NCI-H460 (cell line): Measurements from ENCODE around the gene IL1RAPL1. TPM values are rescaled to one million over a fixed set of nuclear protein-coding genes. Genes with fewer than 3 reads are reported as not detected.

Experiments used
- DNase-seq: peaks from one replicate; pipeline ENCODE4 v3.0.0-alpha.2; 2016; ENCODE audit warnings: low read depth; ENCODE audit errors: extremely low read depth
- small RNA-seq, 2 experiments: library from RNA; depleted of rRNA; stranded (forward); fragments of <200 nt; gene quantifications; one replicate each; pipeline ENCODE3, GENCODE V24; 2014
- total RNA-seq: library from RNA; depleted of rRNA; stranded (reverse); fragments of >200 nt; shearing (Covaris generic); gene quantifications from 2 replicates; pipeline ENCODE4 v1.2.3, GENCODE V29; 2014

Gene IL1RAPL1
- total RNA-seq, 1 experiment from 2014 or later, result not detected

- no peak for DNase-seq
These were observed 1360.0 kb downstream of the IL1RAPL1 start for GRCh38 chrX:29947225-29947624.

GRCh38 chrX:29948653-29949052, 1361.4 kb downstream of the IL1RAPL1 start:
- no peak for DNase-seq

GRCh38 chrX:29952016-29952415, 1364.8 kb downstream of the IL1RAPL1 start:
- DNase-seq, result no peak

- no peak for DNase-seq
These were observed 1374.8 kb downstream of the IL1RAPL1 start for GRCh38 chrX:29962061-29962460.

DNA sequence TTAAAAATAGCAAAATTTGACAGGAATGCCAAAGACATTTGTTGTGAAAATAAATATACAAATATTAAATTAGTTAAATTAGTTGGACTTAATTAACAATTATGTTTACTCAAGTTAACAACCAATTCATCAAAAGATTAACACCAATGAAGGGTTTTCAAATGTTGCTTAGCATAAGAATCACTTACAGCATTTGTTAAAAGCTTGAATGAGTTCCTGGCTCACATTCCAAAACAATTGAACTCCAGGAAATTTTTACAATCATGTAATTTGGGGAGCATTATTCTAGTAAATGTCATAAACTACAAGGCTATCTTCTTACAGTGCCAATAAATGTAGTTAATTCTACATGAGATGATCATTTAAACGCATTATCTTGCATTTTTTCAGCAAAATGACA, 1378.4 kb downstream of the IL1RAPL1 start:
- no peak for DNase-seq

GRCh38 chrX:29992083-29992482, 1404.8 kb downstream of the IL1RAPL1 start:
- DNase-seq, result no peak

DNA sequence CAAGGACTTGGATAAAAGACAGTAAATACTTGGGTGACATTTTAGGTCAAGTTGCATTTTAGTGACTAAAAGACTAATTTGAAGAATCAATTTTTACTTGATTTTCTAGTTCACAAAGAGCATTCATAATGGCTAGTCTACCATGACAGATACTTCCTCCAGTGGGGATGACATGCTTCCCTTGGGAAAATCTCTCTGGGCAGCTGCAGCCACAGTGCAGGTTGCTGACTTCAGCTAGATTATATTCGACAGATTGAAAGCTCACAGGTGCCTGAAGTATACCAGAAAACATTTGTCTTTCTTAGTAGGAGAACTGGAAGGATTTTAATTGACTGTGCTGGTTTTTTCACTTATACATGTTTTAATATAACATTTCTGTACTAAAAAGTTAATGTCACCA, 1418.6 kb downstream of the IL1RAPL1 start:
- no peak for DNase-seq

Small RNA genes lying within 50 kb of the gene (small RNA-seq; reads per million reads assigned to genes)
- gene MIR4666B (0 reads per million in 2 experiments), gene RF00284 (0 to 0.06 reads per million in 2 experiments), gene RNA5SP500 (0.27 to 4.2 reads per million in 2 experiments)
